Measurements from ENCODE around the gene KHNYN. TPM values are rescaled to one million over a fixed set of nuclear protein-coding genes. Genes with fewer than 3 reads are reported as not detected.

Gene KHNYN
- total RNA-seq, 2 donors from 2014 or later: 46.2 to 46.6 TPM

DNA sequence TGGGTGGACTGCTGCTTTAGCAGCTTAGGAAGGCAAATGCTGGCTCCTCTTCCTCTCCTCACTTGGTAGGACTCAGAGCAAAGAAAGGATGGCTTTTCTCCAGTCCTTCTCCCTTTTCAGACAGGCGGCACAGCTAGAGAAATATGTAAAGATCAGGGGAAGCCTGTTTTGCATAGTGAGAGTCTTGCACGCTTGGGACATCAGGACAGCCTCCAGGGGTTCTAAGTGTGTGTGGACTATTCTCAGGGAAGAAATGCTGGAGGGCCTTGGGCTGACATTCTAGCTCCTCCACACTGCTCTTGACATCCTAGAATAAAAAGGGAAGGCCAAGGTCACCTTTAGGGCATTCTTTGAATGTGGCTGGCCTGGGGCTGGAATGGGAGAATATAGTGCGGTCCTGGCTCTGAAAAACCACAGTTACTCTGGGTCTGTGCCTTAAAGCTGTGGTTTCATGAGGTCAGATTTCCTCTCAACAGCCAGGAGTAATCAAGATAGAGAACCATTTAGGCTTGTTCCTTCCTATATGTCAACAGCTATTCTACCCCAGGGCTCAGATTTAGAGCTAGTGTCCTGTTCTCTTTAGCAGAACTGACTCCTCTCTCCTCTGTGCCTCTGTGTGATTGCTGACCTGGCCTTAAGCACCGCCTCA lies 54.0 kb downstream of the KHNYN start:
- no peak overlapping the region for H3K27ac Mint-ChIP-seq
- no peaks in the 10 kb centered on the region for H3K27me3 Mint-ChIP-seq (ENCODE audit: insufficient read depth)
- no peaks in the 10 kb centered on the region for H3K4me1 ChIP-seq (ENCODE audit: control insufficient read depth, insufficient read depth, low read length)
- peaks cover 6% of the 10 kb centered on the region for H3K9me3 Mint-ChIP-seq
- H3K4me1 Mint-ChIP-seq: peaks cover 10% of the 10 kb centered on the region
- no peaks in the 10 kb centered on the region for H3K36me3 Mint-ChIP-seq (ENCODE audit: low read depth)
- H3K9me3 ChIP-seq (ENCODE audit: control insufficient read depth, low read length): no peaks in the 10 kb centered on the region
- DNase-seq: no peak
- 57 to 59% methylated on average over 3 of the region's 4 CpGs for WGBS, 2 experiments (ENCODE audit: insufficient coverage in 1 of 2, insufficient read length in 1 of 2)
- no peaks in the 10 kb centered on the region for H3K36me3 ChIP-seq (ENCODE audit: control insufficient read depth, insufficient read depth, low read length)
- no peak overlapping the region for H3K27ac ChIP-seq (ENCODE audit: low read depth, low read length)
- H3K9ac ChIP-seq (ENCODE audit: extremely low read depth, low read length, poor library complexity, severe bottlenecking): no peak overlapping the region
- H3K4me3 ChIP-seq (ENCODE audit: low read length): no peak overlapping the region
- no peaks in the 10 kb centered on the region for H3K27me3 ChIP-seq (ENCODE audit: control insufficient read depth, insufficient read depth, low read length, poor library complexity, severe bottlenecking)
- TF ChIP-seq, protein P1, sequence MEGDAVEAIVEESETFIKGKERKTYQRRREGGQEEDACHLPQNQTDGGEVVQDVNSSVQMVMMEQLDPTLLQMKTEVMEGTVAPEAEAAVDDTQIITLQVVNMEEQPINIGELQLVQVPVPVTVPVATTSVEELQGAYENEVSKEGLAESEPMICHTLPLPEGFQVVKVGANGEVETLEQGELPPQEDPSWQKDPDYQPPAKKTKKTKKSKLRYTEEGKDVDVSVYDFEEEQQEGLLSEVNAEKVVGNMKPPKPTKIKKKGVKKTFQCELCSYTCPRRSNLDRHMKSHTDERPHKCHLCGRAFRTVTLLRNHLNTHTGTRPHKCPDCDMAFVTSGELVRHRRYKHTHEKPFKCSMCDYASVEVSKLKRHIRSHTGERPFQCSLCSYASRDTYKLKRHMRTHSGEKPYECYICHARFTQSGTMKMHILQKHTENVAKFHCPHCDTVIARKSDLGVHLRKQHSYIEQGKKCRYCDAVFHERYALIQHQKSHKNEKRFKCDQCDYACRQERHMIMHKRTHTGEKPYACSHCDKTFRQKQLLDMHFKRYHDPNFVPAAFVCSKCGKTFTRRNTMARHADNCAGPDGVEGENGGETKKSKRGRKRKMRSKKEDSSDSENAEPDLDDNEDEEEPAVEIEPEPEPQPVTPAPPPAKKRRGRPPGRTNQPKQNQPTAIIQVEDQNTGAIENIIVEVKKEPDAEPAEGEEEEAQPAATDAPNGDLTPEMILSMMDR (conservative IDR thresholded peaks at IDR 0.05): no peak
- no peak overlapping the region for H3K4me3 Mint-ChIP-seq

Other genes starting within 250 kb of the KHNYN start
- gene IPO4, start 241.1 kb upstream of the KHNYN start, total RNA-seq: 10 to 100 TPM; 56.3 to 67.4 TPM
- 10 to 100 TPM; 37.4 to 40.8 TPM for gene TM9SF1, start 234.5 kb upstream of the KHNYN start, total RNA-seq
- gene TSSK4, start 224.3 kb upstream of the KHNYN start, total RNA-seq: under 1 TPM; 0.38 to 0.51 TPM
- 10 to 100 TPM; 38.8 to 44.3 TPM for gene CHMP4A, start 216.5 kb upstream of the KHNYN start, total RNA-seq
- gene MDP1, start 213.9 kb upstream of the KHNYN start, total RNA-seq: 10 to 100 TPM; 21.0 to 25.0 TPM
- 100 to 1,000 TPM; 210 to 267 TPM for gene NEDD8, start 197.6 kb upstream of the KHNYN start, total RNA-seq
- 10 to 100 TPM; 56.1 to 63.1 TPM for gene GMPR2, start 197.0 kb upstream of the KHNYN start, total RNA-seq
- gene TINF2, start 187.3 kb upstream of the KHNYN start, total RNA-seq: 10 to 100 TPM; 43.4 to 43.5 TPM
- 1 to 10 TPM; 1.6 to 3.4 TPM for gene TGM1, start 166.8 kb upstream of the KHNYN start, total RNA-seq
- gene RABGGTA, start 158.4 kb upstream of the KHNYN start, total RNA-seq: 10 to 100 TPM; 20.2 to 20.5 TPM
- 10 to 100 TPM; 21.2 to 22.5 TPM for gene DHRS1, start 130.2 kb upstream of the KHNYN start, total RNA-seq
- 10 to 100 TPM; 31.1 to 32.0 TPM for gene NOP9, start 130.1 kb upstream of the KHNYN start, total RNA-seq
- gene CIDEB, start 122.0 kb upstream of the KHNYN start, total RNA-seq: 1 to 10 TPM in 1 of 2 donors, under 1 TPM in 1; 0.97 to 3.1 TPM
- 1 to 10 TPM; 7.4 to 9.5 TPM for gene LTB4R2, start 119.8 kb upstream of the KHNYN start, total RNA-seq
- gene LTB4R, start 118.5 kb upstream of the KHNYN start, total RNA-seq: 1 to 10 TPM; 6.4 to 6.6 TPM
- gene ADCY4, start 94.9 kb upstream of the KHNYN start, total RNA-seq: not detected
- not detected for gene RIPK3, start 90.0 kb upstream of the KHNYN start, total RNA-seq
- gene NFATC4, start 61.8 kb upstream of the KHNYN start, total RNA-seq: 10 to 100 TPM; 24.8 to 34.1 TPM
- 10 to 100 TPM; 19.5 to 19.7 TPM for gene NYNRIN, start 31.0 kb upstream of the KHNYN start, total RNA-seq
- gene CBLN3, start 286 bp upstream of the KHNYN start, total RNA-seq: 1 to 10 TPM; 2.1 to 2.4 TPM
- 10 to 100 TPM; 40.4 to 41.3 TPM for gene SDR39U1, start 12.8 kb downstream of the KHNYN start, total RNA-seq
- not detected for gene CMA1, start 78.3 kb downstream of the KHNYN start, total RNA-seq
- not detected for gene CTSG, start 146.3 kb downstream of the KHNYN start, total RNA-seq
- not detected for gene GZMH, start 179.7 kb downstream of the KHNYN start, total RNA-seq
- gene GZMB, start 204.2 kb downstream of the KHNYN start, total RNA-seq: not detected

All from endodermal cell (in vitro differentiated cells).